Measurements from ENCODE around the gene DDX50.
"Not testable (repeated sequence)": the region's sequence is repeated elsewhere in the genome, so short reads cannot be mapped to it uniquely, and the experiment has no call there.

The DDX50 gene, protein sequence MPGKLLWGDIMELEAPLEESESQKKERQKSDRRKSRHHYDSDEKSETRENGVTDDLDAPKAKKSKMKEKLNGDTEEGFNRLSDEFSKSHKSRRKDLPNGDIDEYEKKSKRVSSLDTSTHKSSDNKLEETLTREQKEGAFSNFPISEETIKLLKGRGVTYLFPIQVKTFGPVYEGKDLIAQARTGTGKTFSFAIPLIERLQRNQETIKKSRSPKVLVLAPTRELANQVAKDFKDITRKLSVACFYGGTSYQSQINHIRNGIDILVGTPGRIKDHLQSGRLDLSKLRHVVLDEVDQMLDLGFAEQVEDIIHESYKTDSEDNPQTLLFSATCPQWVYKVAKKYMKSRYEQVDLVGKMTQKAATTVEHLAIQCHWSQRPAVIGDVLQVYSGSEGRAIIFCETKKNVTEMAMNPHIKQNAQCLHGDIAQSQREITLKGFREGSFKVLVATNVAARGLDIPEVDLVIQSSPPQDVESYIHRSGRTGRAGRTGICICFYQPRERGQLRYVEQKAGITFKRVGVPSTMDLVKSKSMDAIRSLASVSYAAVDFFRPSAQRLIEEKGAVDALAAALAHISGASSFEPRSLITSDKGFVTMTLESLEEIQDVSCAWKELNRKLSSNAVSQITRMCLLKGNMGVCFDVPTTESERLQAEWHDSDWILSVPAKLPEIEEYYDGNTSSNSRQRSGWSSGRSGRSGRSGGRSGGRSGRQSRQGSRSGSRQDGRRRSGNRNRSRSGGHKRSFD

GRCh38 chr10:68901105-68901927 lies at the start of gene DDX50:
TSS of gene DDX50 (plus strand) at chr10:68901315. CDS start at chr10:68901385, 70 bp downstream.
- DNase-seq (ENCODE audit: low read depth), result peak; percentile 91

DNA sequence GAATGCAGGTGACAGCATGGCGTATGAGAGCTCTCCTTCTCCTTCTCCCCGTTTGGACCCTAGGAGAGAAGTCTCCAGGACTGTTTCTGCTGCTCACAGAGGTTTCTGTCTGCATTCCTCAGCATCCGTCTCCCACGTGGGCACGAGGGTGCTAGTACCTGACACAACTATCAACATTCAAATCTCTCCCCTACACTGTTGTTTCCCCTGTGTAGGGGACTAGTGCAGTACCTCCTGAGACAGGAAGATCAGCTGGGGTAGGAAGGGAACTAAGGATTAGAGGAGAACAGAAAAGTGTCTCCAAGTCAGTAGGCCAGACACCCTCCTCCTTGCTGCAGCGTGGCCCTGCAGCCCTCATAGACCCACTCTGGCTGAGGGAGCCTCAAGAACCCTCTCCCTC lies 44.8 kb upstream of the DDX50 start:
- no peak for DNase-seq (ENCODE audit: low read depth)

- no peak for DNase-seq (ENCODE audit: low read depth)
These were observed 44.1 kb upstream of the DDX50 start for GRCh38 chr10:68857005-68857404.

DNA sequence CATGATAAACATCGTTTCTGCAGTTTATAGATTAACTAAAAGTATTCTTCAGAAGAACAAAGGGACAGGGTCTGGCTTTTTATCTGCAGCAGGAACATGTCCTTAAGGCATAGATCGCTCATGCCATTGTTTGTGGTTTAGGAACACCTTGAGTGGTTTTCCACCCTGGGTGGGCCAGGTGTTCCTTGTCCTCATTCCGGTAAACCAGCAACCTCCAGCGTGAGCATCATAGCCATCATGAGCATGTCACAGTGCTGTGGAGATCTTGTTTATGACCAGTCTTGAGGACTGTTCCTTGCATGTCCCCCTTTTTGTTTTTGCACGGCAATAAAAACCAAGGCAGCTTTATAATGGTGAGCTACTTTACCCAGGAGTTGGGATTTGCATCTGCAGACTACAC lies 39.9 kb upstream of the DDX50 start:
- DNase-seq (ENCODE audit: low read depth), result no peak

- DNase-seq (ENCODE audit: low read depth), result no peak
These were observed 36.5 kb upstream of the DDX50 start for GRCh38 chr10:68864611-68865010.

DNA sequence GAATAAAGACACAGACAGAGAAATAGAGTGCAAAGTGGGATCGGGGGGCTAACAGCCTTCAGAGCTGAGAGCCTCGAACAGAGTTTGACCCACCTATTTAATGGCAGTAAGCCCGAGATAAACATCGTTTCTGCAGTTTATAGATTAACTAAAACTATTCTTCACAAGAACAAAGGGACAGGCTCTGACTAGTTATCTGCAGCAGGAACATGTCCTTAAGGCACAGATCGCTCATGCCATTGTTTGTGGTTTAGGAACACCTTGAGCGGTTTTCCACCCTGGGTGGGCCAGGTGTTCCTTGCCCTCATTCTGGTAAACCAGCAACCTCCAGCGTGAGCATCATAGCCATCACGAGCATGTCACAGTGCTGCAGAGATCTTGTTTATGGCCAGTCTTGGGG lies 32.9 kb upstream of the DDX50 start:
- DNase-seq (ENCODE audit: low read depth), result not testable (repeated sequence)

DNA sequence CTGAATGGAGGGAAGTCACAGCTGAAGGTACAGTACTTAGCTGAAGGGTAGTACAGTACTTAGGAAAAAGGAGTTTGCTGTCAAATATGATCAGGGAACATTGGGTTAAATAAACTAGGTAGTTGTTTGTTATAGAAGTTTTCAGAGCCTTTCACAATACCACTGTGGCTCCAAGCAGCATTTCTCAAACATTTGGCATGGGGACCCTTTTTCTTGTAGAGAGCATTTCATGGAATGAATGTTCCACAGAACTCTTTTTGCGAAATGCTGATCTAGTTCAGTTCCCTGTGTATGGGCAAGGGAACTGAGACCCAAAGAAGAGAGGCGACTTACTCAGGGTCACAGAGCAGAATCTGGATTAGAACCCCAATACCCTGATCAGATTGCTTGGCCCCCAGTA lies 31.5 kb upstream of the DDX50 start:
- no peak for DNase-seq (ENCODE audit: low read depth)

DNA sequence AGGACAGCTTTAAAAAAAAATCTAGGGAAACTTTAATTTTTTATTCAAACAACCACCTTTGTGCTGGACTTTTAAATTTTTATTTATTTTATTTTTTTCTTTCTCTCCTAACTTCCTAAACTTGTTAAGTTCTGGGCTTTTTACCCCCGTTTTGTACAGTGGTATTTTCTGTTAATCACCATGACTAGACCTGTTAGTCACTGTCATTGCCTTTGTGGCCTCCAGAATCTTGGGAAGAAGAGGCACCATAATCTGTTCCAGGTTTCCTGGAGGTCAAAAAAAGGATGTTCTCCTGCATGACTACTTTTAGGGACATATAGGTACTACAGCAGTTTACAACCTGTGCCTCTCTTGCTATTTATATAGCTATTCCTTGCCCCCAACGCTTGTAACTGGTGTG lies 31.1 kb upstream of the DDX50 start:
- no peak for DNase-seq (ENCODE audit: low read depth)

DNA sequence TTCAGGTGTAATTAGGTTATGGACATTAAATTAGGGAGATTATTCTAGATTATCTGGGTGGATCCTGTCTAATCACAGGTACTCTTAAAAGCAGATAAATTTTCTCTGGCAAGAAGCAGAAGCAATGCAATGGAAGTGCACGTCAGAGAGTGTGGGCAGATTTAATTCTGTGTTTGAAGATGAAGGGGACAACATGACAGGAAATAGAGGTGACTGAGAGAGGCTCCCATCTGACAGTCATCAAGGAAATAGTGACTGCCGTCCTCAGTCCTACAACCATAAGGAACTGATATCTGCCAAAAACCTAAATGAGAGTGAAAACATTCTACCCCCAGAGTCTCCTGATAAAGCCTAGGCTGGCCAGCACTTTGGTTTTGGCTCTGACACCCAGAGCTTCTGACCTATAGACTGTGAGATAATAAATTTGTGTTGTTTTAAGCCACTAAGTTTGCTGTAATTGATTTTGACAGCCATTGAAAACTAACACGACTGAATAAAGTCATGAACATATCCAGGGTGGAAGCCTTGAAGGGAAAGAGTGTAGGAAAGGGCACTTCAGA lies 30.5 kb upstream of the DDX50 start:
- no peak for DNase-seq (ENCODE audit: low read depth)

DNA sequence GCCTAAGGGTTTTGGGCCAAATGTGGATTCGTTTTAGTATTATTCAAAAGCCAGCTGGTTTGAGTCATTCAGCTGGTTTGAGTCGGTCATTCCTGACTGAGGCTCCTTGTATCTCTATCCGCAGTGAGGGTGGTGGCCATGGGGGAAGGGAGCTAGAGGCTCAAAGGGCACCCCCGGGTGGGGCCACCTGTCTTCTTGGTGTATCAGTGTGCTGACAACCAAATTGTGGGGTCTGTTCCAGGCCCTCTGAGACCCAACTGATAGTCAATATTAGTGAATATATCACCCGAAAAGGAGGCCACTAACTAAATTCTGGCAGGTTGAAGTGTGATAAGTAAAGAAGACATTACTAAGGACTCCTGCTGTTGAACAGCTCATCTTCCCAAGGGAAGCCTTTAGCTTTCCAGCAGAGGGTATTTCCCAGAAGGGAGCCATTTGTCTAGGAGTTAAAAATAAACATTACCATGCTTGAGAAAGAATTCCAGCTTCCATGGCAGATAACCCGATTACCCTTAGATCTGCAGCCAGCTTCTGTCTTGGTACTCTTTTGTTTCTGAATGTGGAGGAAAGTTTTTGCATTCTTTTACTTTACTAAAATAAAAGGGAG lies 29.9 kb upstream of the DDX50 start:
- DNase-seq (ENCODE audit: low read depth), result no peak

GRCh38 chr10:68871731-68872342 lies 29.3 kb upstream of the DDX50 start:
- DNase-seq (ENCODE audit: low read depth), result no peak

- no peak for DNase-seq (ENCODE audit: low read depth)
These were observed 24.6 kb upstream of the DDX50 start for GRCh38 chr10:68876246-68877138.

DNA sequence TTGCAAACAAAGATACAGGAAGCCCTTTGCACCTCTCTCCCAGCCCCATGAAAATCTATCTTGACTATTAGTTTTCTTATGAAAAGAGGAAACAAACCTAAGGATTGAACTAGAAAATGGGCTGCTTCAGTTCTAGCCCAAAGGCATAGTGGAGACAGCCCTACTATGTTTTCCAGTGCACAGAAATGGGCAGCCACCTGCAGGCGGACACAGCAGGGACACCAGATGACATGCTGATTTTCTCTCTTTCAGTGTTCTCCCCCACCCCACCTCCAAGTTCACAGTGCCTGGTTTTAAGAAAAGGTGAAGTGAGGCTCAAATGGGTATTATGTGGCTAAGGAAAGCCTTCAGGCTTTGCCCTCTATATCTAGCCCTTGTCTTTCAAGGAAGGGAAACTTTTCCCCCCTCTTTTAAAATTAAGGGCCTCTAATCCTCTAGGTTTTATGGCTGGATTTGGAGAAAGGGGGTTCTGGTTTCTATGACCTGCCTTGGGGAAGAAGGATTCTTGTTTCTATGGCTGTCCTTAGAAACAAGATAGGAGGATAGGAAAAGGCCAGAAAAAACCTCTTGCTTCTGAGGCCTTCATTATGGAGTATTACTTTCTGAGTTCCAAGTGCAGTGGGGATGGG lies 23.5 kb upstream of the DDX50 start:
- DNase-seq (ENCODE audit: low read depth), result no peak

GRCh38 chr10:68878496-68878895 lies 22.6 kb upstream of the DDX50 start:
- no peak for DNase-seq (ENCODE audit: low read depth)

GRCh38 chr10:68879628-68880027 lies 21.5 kb upstream of the DDX50 start:
- DNase-seq (ENCODE audit: low read depth), result no peak

DNA sequence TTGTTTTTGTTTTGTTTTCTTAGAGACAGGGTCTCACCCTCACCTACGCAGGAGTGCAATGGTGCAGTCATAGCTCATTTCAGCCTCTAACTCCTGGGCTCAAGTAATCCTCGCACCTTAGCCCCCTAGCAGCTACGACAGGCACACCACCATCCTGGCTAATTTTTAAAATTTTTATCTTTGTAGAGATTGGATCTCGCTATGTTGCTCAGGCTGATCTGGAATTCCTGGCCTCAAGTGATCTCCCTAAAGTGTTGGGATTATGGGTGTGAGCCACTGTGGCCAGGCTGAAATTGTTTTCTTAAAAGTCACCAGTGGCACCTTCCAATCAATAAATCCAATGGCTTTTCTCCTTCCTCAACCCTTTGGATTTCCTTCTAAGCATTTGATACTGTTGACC lies 20.9 kb upstream of the DDX50 start:
- DNase-seq (ENCODE audit: low read depth), result no peak

DNA sequence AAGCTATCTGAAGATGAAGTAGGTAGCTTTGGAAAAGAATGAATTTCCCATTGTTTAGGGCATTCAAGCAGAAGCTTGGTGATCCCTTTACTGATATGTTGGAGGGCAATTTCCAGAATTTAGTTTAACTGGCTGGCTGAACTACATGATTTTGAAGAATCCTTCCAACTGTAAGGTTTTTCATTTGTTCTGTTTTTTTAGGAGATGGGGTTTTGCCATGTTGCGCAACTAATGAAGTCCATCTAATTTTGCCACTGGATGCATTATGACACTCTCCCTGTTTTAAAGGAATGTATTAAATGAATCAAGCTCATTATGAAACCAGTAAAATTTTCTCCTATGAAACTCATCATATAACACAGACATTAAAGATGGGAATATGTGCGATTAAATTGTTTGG lies 6.1 kb upstream of the DDX50 start:
- no peak for DNase-seq (ENCODE audit: low read depth)

- DNase-seq (ENCODE audit: low read depth), result no peak
These were observed 3.8 kb upstream of the DDX50 start for GRCh38 chr10:68897336-68897741.

- no peak for DNase-seq (ENCODE audit: low read depth)
These were observed 1.8 kb upstream of the DDX50 start for GRCh38 chr10:68899186-68899745.

Data from stimulated activated CD8-positive, alpha-beta memory T cell treated with anti-CD3 and anti-CD28 coated beads, Interleukin-4, amount 100 ng/mL, for 24 hours (primary cell).